Gastrocnemius medialis (tissue), 4 donors: ENCODE results near the gene LEF1. TPM values are rescaled to one million over a fixed set of nuclear protein-coding genes. Genes with fewer than 3 reads are reported as not detected.

Experiments
- ATAC-seq, 2 donors: fragments of 150-250 bp; one replicate each; pipeline ENCODE4 v1.9.1; 2016
- DNase-seq, 2 donors: peaks; one replicate each; pipeline ENCODE4 v3.0.0-alpha.2; 2019
- H3K27ac ChIP-seq, 4 donors: fragments of 200-600 bp; sonication (generic); 1 replicate in 1 of 4; 2 replicates in 3 of 4; pipeline ENCODE4 v1.5.1; 2016 to 2018; ENCODE audit warnings: mild to moderate bottlenecking in 2 of 4, moderate library complexity in 1 of 4
- H3K27me3 ChIP-seq, 3 donors: fragments of 200-600 bp; sonication (generic) in 2 of 3; 1 replicate in 1 of 3; 2 replicates in 2 of 3; pipeline versions ENCODE4 v1.5.1 to v1.6.0; 2016 to 2019; ENCODE audit warnings: mild to moderate bottlenecking in 1 of 3, moderate library complexity in 1 of 3
- H3K36me3 ChIP-seq, 2 donors: fragments of 200-600 bp; sonication (generic) in 1 of 2; one replicate each; pipeline ENCODE4 v1.5.1; 2017 to 2018
- H3K4me1 ChIP-seq, 2 donors: fragments of 200-600 bp; sonication (generic) in 1 of 2; one replicate each; pipeline ENCODE4 v1.5.1; 2016 to 2017; ENCODE audit warnings: mild to moderate bottlenecking in 2 of 2
- H3K4me3 ChIP-seq, 4 donors: fragments of 200-600 bp; sonication (generic) in 3 of 4; 1 replicate in 1 of 4; 2 replicates in 3 of 4; pipeline ENCODE4 v1.5.1; 2016 to 2019; ENCODE audit warnings: mild to moderate bottlenecking in 2 of 4
- H3K9me3 ChIP-seq, 3 donors: fragments of 200-600 bp; sonication (generic) in 2 of 3; 1 replicate in 1 of 3; 2 replicates in 2 of 3; pipeline ENCODE4 v1.5.1; 2016 to 2019
- POLR2A ChIP-seq, 2 donors: fragments of 450-650 bp; IDR thresholded peaks; one replicate each; pipeline ENCODE4 v1.6.1; 2017; ENCODE audit warnings: antibody characterized with exemption in 2 of 2, mild to moderate bottlenecking in 2 of 2, moderate library complexity in 2 of 2
- in situ Hi-C, 4 donors: fragments of 200-750 bp; cut with MboI; loops; one replicate each; pipeline versions ENCODE4 v1.15.0 to v1.8.0; 2017; ENCODE audit warnings: low sequenced_read_pairs in 4 of 4
- intact Hi-C: fragments of 100-400 bp; cut with DNase I; formaldehyde crosslinking; loops from one replicate; pipeline ENCODE4 v1.15.1; 2023; ENCODE audit warnings: low total_unique reads
- total RNA-seq, 4 donors: library from RNA; depleted of rRNA; stranded (reverse); fragments of >200 nt; gene quantifications; one replicate each; pipeline versions ENCODE4 v1.1.0 to v1.2.3, GENCODE V29; 2016
- TF ChIP-seq, protein P1 (sequence below), 5 experiments: fragments of 450-650 bp in 3 of 5; fragments of 200-600 bp in 2 of 5; sonication (generic) in 2 of 5; IDR thresholded peaks in 4 of 5; conservative IDR thresholded peaks in 1 of 5; 1 replicate in 4 of 5; 2 replicates in 1 of 5; pipeline ENCODE4 v1.5.1; 2016 to 2019; ENCODE audit warnings: antibody characterized with exemption in 5 of 5, mild to moderate bottlenecking in 3 of 5, moderate library complexity in 3 of 5

Gene LEF1
- total RNA-seq, 4 donors from 2014 or later = 0.33 TPM; not detected in 3

DNA sequence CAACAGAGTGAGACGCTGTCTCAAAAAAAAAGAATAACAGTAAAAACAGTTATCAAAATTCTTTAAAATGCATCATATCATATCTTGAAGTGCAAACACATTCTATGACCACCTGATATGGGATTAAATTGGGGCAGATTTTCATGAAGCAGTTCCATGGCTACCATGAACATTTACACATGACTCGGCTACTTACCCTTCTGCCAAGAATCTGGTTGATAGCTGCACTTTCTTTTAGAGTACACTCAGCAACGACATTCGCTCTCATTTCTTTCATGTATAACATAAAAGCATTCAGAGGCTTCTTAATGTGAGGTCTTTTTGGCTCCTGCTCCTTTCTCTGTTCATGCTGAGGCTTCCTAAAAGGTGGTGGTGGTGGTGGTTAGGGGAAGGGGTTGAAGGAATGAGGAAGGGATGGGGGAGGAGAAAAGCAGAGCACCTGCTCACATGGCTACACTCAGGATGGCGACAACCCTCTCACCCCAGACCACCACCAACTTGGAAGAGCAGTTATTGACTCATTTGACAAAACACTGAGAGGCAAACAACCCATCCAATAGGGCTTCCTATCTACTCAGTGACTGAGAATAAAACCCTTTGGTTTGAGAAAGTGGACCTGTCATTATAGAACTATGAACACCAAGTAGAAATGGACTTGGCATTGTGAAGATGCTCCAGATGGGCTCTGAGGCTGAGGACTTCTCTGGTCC lies 90.6 kb downstream of the LEF1 start:
- no peak overlapping the region for H3K27ac ChIP-seq
- no peaks in the 10 kb centered on the region for H3K4me1 ChIP-seq
- H3K4me3 ChIP-seq = no peak overlapping the region
- TF ChIP-seq POLR2A (IDR thresholded peaks at IDR 0.05) = no peak
- TF ChIP-seq, protein P1, sequence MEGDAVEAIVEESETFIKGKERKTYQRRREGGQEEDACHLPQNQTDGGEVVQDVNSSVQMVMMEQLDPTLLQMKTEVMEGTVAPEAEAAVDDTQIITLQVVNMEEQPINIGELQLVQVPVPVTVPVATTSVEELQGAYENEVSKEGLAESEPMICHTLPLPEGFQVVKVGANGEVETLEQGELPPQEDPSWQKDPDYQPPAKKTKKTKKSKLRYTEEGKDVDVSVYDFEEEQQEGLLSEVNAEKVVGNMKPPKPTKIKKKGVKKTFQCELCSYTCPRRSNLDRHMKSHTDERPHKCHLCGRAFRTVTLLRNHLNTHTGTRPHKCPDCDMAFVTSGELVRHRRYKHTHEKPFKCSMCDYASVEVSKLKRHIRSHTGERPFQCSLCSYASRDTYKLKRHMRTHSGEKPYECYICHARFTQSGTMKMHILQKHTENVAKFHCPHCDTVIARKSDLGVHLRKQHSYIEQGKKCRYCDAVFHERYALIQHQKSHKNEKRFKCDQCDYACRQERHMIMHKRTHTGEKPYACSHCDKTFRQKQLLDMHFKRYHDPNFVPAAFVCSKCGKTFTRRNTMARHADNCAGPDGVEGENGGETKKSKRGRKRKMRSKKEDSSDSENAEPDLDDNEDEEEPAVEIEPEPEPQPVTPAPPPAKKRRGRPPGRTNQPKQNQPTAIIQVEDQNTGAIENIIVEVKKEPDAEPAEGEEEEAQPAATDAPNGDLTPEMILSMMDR (IDR thresholded peaks at IDR 0.05 in 4 of 5, conservative IDR thresholded peaks at IDR 0.05 in 1 of 5) = no peak
- H3K9me3 ChIP-seq = no peaks in the 10 kb centered on the region
- in situ Hi-C loops (no loop called here), intact Hi-C loops (no loop called here)
- ATAC-seq (no peak), DNase-seq (no peak)
- no peaks in the 10 kb centered on the region for H3K36me3 ChIP-seq
- H3K27me3 ChIP-seq = no peaks in the 10 kb centered on the region

DNA sequence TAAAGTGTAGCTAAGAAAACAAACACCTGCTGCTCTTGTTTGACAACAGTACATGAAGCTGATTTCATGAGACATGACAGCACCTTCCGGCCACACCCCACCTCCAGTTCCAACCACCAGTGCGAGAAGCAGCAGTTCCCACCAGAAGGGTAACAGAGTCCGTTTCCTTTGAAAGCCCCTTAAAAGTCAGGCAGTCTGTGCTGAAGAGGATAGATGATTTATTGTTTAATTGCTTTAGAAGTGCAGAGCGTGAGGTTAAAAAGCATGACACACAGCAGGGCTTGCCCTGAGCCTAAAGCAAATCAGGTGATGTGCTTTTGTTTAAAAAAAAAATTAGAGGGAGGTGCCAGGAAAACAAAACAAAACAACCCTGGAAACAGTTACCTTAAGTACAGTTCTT lies 96.4 kb downstream of the LEF1 start:
- in situ Hi-C loops = no loop called here
- ATAC-seq (no peak), DNase-seq (no peak)
- Histone ChIP-seq H3K4me3 (no peak overlapping the region), H3K4me1 (no peaks in the 10 kb centered on the region), H3K27ac (no peak overlapping the region), H3K9me3 (no peaks in the 10 kb centered on the region), H3K27me3 (no peaks in the 10 kb centered on the region), H3K36me3 (no peaks in the 10 kb centered on the region)
- TF ChIP-seq, protein P1 (IDR thresholded peaks at IDR 0.05 in 4 of 5, conservative IDR thresholded peaks at IDR 0.05 in 1 of 5) = no peak
- TF ChIP-seq POLR2A (IDR thresholded peaks at IDR 0.05) = no peak
- intact Hi-C loops = no loop called here

DNA sequence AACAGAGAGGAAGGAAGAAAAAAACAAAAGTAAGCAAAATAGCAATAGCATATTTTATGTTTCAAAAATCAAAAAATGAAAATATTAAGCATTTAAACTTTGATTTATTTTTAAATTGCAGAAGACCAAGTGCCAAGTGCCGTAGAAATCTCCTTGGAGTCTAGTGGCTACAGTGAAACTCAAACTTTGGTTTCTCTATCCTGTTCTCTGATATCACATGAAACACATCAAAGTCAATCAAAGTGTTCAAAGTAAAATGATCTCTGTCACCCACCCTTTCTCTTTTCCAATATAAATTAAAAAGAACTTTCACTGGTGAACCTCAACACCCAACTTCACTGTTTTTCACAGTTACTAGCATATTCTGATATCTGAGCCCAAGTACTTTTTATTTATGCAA lies 98.0 kb downstream of the LEF1 start:
- no peaks in the 10 kb centered on the region for H3K36me3 ChIP-seq
- ATAC-seq (no peak), DNase-seq (no peak)
- H3K27me3 ChIP-seq = no peaks in the 10 kb centered on the region
- no peaks in the 10 kb centered on the region for H3K4me1 ChIP-seq
- intact Hi-C loops (no loop called here), in situ Hi-C loops (no loop called here)
- TF ChIP-seq, protein P1 (IDR thresholded peaks at IDR 0.05 in 4 of 5, conservative IDR thresholded peaks at IDR 0.05 in 1 of 5) = no peak
- no peak for TF ChIP-seq POLR2A (IDR thresholded peaks at IDR 0.05)
- H3K4me3 ChIP-seq = no peak overlapping the region
- H3K9me3 ChIP-seq = no peaks in the 10 kb centered on the region
- no peak overlapping the region for H3K27ac ChIP-seq

DNA sequence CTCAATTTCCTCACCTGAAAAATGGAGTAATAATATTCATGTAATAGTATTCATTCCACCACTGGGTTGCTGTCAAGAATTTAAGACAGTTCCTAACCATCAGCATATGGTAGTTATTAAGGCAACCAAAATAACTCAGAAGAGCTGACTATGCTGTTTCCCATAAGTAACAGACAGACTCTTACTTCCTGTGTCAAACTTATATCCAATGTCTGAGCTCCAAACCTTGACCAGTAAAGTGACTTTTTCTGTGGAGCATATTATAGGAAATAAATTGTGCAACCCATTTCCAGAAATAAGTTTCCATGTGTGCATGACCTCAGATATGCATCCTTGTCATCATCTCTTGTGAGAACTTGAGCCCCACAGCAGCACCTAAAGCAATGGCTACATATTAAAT lies 100.3 kb downstream of the LEF1 start:
- Histone ChIP-seq H3K27ac (no peak overlapping the region), H3K27me3 (no peaks in the 10 kb centered on the region), H3K4me1 (no peaks in the 10 kb centered on the region), H3K36me3 (no peaks in the 10 kb centered on the region), H3K9me3 (no peaks in the 10 kb centered on the region), H3K4me3 (no peak overlapping the region)
- ATAC-seq (no peak), DNase-seq (no peak)
- intact Hi-C loops = no loop called here
- TF ChIP-seq POLR2A (IDR thresholded peaks at IDR 0.05) = no peak
- TF ChIP-seq, protein P1 (IDR thresholded peaks at IDR 0.05 in 4 of 5, conservative IDR thresholded peaks at IDR 0.05 in 1 of 5) = no peak
- in situ Hi-C loops = no loop called here
